Measurements from ENCODE around the gene PSMB1.
"Not testable (repeated sequence)": the region's sequence is repeated elsewhere in the genome, so short reads cannot be mapped to it uniquely, and the experiment has no call there.

The PSMB1 gene

GRCh38 chr6:170504479-170504878, 48.6 kb downstream of the PSMB1 start:
- in situ Hi-C loops (cut with HindIII; ENCODE audit: low sequenced_read_pairs) = no loop called here

- in situ Hi-C loops (cut with HindIII; ENCODE audit: low sequenced_read_pairs) = no loop called here
Measured at GRCh38 chr6:170503414-170503761, 49.7 kb downstream of the PSMB1 start.

- in situ Hi-C loops (cut with HindIII; ENCODE audit: low sequenced_read_pairs) = not testable (repeated sequence)
Measured at GRCh38 chr6:170502733-170503413, 50.2 kb downstream of the PSMB1 start.

GRCh38 chr6:170502268-170502667, 50.8 kb downstream of the PSMB1 start:
- in situ Hi-C loops (cut with HindIII; ENCODE audit: low sequenced_read_pairs) = not testable (repeated sequence)

- in situ Hi-C loops (cut with HindIII; ENCODE audit: low sequenced_read_pairs) = no loop called here
Measured at GRCh38 chr6:170500955-170501590, 52.0 kb downstream of the PSMB1 start.

GRCh38 chr6:170497841-170498301, 55.2 kb downstream of the PSMB1 start:
- in situ Hi-C loops (cut with HindIII; ENCODE audit: low sequenced_read_pairs) = no loop called here

- in situ Hi-C loops (cut with HindIII; ENCODE audit: low sequenced_read_pairs) = no loop called here
Measured at GRCh38 chr6:170493354-170493753, 59.8 kb downstream of the PSMB1 start.

GRCh38 chr6:170490259-170490658, 62.8 kb downstream of the PSMB1 start:
- in situ Hi-C loops (cut with HindIII; ENCODE audit: low sequenced_read_pairs) = no loop called here

- in situ Hi-C loops (cut with HindIII; ENCODE audit: low sequenced_read_pairs) = no loop called here
Measured at GRCh38 chr6:170489836-170490235, 63.3 kb downstream of the PSMB1 start.

GRCh38 chr6:170487707-170488329, 65.3 kb downstream of the PSMB1 start:
- in situ Hi-C loops (cut with HindIII; ENCODE audit: low sequenced_read_pairs) = no loop called here

GRCh38 chr6:170485159-170485558, 67.9 kb downstream of the PSMB1 start:
- in situ Hi-C loops (cut with HindIII; ENCODE audit: low sequenced_read_pairs) = no loop called here

Data from DLD1 (cell line).